Dermis microvascular lymphatic vessel endothelial cell (primary cell): ENCODE measurements around the gene TTC7B. TPM values are rescaled to one million over a fixed set of nuclear protein-coding genes. Genes with fewer than 3 reads are reported as not detected.

Source experiments
- DNase-seq, 2 donors: peaks; one replicate each; pipeline versions ENCODE4 v3.0.0 to v3.0.0-alpha.2; 2010; ENCODE audit warnings: low read depth in 2 of 2
- total RNA-seq: library from RNA; depleted of rRNA; stranded (reverse); fragments of >200 nt; gene quantifications from 2 replicates; pipeline ENCODE4 v1.2.1, GENCODE V29; 2014

The TTC7B gene
- total RNA-seq, 1 donor from 2014 or later: 13.9 TPM

GRCh38 chr14:90578283-90578985 lies 237.8 kb downstream of the TTC7B start:
- DNase-seq: no peak

DNA sequence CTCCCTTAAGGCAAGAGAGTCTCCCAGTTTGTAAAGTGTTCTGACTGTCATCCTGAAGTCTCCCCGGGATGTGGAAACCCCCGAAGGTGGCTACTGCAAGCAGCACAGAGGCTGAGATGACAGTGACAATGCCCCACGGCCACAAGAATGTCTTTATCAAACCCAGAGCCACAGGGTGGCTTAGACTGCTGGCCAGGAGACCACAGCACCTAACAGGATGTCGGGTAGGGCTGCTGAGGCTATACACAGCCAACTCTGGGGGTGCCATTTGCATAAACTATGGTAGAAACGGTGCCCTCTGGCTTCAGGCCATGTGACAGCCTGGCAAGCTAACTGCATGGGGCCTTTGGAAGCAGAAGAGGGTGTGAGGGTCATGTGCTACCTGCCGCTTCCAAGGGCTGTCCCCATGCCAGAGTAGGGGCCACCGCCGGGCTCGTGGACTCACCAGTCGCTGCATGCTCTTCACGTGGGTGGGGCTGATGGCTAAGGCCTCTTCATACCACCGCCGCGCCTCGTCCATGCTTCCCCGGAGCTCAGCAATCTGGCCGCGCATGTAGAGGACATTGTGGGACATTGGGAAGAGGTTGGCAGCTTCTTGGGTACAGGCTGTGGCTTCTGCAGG lies 238.5 kb downstream of the TTC7B start:
- no peak for DNase-seq

- no peak for DNase-seq
Observed at GRCh38 chr14:90576981-90577660, 239.1 kb downstream of the TTC7B start.

GRCh38 chr14:90576581-90576980 lies 239.6 kb downstream of the TTC7B start:
- no peak for DNase-seq

DNA sequence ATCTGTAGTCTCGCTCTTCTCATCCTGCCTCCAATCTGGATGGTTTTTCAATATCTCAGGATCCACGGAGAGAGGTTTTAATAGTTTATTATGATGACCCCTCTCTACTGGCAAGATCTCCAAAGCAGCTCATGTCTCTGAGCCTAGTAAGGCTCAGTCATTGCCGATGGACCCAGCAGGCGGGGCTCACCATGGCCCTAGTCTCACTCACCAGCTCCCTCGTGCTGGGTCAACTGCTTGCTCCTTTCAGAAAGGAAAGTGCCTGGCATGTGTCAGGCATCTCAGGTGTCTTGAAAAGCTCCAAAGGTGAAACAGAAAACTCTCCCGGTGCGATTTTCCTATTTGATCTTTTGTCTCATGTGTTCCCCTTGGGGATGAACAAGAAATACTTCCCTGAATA lies 240.4 kb downstream of the TTC7B start:
- no peak for DNase-seq

GRCh38 chr14:90575336-90575735 lies 240.9 kb downstream of the TTC7B start:
- no peak for DNase-seq

DNA sequence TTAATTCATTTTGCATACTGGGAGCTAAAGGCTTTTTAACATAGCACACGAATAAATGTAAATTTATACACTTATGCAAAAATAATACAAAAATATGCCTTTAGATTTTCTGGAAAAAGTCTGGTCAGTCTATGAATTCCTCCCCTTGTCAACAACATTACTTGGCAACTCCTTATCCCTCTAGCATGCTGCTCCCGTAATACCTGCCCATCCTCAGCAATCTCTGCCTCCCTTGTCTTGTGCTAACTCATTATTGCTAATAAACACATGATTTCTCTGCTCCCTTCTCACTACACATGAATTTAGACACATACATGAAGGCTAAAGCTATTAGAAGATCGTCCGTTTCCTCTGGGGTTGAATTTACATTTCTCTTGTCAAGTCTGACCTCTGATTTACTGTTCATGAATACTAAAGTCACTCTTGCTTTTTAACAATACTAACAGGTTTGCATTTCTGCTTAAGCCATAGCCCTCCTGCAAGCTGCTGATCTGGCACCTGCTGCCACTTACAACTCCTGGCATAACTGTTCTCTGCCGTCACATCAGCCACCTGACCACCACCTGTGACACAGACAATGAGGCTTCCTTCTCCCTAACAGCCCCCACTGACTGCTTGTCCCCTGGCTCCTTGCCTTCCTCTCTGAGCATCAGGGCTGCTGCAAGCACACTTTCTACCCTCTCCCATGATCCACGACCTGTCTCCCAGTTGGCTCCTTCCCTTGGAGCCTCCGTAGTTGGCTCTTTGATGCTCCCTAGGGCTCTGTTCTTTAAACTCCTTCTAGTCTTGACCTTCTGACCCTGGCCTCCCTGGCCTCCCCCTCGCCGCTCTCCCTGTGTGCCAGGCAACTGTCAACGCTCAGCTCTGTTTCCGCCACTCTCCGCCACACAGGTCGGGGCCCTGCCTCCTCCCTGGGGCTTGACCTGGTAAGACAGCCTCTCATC lies 241.8 kb downstream of the TTC7B start:
- DNase-seq: no peak

- DNase-seq: no peak
Observed at GRCh38 chr14:90573385-90574105, 242.7 kb downstream of the TTC7B start.

DNA sequence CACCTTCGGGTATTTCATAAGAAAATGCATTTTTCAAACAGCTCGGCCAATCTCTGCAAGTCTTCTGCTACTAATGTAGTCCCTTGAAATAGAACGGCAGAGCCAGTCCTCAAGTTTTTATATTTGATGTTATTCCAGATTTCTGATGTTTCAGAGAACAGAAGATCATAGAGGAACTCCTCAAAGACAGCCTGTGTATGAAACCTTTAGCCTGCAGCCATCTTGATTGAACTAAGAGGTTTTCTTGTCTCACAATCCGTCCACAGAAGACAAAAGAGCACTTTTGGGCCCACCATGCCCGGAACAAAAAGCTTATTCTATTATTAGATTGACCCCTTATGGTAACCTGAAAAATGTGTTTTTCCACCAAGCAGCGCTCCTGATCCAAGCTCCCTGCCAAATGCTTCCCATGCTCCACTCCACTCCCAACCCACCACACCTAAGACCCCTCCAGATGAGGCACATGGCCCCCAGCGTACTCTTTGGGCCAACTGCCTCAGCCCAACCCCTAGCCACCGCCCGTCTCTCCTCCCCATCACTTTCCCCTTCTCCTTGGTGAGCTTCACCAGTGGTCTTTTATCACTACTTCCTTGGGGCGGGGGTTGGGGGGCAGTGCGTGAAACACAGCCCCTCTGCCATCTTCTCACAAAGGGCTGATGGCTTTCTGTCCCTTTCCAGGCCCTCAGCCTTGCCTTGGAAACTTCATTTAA lies 243.6 kb downstream of the TTC7B start:
- DNase-seq: no peak

DNA sequence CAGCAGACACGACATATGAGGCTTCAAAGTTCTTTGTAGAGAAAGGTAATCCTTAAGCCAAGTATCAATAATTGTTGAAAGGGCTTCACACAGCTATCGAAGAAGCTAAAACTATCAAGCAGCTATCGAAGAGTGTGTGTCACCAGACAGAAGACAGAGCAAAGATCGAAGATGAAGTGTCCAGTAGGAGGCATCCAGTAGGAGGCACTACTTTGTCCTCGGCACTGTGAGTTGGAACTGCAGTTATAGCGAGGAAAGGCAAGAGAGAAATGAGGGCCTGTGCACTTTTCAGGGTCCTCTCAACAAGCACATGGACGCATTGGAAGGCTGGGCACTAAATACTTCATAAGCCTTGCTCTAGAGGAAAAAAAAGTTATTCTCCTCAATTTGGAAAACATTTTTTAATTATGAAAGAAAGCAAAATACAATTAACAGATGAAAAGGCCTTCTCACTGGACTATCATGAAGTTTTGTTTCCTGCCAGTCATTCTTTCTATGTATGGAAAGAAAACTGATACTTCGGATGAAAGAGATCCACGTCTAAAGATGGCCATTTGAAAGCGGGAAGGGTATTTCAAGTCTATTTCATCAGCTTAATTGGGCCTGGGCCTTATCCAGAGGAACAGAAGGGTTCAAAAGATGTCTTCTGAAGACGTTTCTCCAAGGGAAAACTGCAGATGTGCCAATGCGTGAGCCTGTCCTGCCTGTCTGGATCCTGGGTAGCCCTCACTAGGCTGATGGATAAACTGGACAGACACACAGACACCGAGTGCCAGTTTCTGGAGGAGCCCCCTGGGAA lies 244.9 kb downstream of the TTC7B start:
- DNase-seq: no peak

DNA sequence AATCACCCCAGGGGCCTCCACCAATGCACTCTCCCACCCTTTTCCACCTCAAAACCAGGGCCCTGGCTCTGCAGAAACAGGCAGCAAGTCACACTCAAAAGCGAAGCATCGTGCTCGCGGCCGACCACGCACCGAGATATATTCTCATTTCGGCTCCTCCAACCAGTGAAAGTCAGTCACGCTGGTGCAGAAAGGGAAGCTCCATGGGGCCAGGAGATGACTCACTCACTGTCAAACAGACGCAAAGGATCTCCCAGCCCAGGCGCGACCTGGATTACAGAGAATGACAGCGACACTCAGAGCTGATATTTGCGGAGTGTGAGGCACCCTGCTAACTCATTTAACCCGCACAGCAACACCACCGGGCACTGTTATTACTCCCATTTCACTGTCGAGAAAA lies 245.8 kb downstream of the TTC7B start:
- DNase-seq: no peak

- no peak for DNase-seq
Observed at GRCh38 chr14:90569606-90570387, 246.4 kb downstream of the TTC7B start.

GRCh38 chr14:90569201-90569600 lies 247.0 kb downstream of the TTC7B start:
- no peak for DNase-seq

DNA sequence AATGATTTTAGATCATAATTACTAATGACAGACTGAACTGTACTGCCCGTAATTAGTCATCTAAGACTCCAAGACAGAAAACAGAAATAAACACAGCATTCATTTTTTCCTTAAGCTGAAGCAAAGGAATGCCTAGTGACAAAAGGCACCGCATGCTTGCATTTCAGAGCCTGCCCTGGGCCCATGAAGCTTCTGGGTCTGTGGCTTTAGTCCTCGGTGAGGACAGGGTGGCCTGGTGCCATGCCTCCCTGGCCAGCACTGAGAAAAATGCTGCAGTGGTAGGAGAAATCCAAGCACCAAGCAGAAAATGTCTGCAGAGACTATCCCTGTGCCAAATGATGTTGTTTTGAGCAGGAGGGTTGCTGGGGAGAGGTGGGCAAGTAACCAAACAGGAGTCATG lies 247.8 kb downstream of the TTC7B start:
- DNase-seq: no peak

DNA sequence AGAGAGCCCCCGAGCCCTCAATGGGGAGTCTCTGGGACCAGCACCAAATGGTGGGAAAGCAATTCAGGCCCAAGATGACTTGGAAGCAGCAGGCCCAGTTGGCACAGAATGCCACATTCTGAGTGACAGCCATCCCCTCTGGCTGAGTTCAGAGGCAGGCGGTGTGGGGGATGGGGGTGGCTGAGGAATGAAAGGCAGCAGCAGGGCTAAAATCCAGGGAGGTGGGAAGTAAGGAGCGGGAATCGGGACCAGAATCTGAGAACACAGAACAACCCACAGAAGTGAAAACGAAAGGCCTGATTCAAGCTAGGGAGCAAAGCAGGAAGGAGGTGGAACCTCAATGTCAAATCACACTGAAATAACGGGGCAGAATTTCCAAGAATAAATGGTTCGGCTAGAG lies 248.2 kb downstream of the TTC7B start:
- no peak for DNase-seq

DNA sequence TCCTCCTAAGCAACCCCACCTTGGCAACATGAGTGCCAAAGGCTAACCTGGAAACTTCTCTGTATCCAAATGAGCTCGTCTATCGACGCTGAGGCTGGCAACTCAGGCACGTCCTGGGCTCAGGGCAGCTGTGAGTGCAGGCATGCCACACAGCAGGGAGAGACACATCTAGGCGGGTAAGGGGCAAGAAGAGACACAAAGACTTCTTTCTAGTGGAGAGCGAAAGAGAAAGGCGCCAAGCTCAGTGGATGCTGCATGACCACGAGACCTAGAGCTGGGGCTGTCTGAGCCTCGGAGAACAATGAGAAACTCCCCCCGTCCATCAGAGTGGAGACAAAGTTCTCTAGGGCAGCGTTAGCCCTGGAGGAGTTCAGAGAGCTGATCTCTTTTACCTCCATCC lies 249.0 kb downstream of the TTC7B start:
- no peak for DNase-seq

DNA sequence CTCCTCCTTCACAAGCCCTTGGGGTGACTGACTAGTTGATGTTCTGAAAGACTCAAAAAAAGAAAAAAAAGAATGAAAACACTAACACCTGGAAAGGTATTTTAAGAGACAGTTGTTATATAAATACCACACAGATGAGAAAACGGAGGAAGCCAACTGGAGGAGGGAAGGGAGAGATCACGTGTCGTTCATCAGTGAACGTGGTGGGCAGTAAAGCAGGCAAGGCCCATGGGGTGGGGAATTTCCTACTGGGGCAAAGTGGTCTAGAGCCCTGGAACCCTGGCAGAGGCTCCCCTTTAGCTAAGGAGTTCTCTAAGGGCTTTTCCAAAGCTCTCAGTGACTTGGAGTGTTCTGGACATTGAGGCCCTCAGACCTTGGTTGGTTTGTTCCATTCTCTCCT lies 249.7 kb downstream of the TTC7B start:
- DNase-seq: no peak

- DNase-seq: no peak
Observed at GRCh38 chr14:90564496-90564895, 251.7 kb downstream of the TTC7B start.

- no peak for DNase-seq
Observed at GRCh38 chr14:90562652-90563051, 253.6 kb downstream of the TTC7B start.
